ENCODE measurements around the gene CDC42BPB. TPM values are rescaled to one million over a fixed set of nuclear protein-coding genes. Genes with fewer than 3 reads are reported as not detected.

CDC42BPB gene
- total RNA-seq, 1 experiment from 2014 or later, result 103 TPM

DNA sequence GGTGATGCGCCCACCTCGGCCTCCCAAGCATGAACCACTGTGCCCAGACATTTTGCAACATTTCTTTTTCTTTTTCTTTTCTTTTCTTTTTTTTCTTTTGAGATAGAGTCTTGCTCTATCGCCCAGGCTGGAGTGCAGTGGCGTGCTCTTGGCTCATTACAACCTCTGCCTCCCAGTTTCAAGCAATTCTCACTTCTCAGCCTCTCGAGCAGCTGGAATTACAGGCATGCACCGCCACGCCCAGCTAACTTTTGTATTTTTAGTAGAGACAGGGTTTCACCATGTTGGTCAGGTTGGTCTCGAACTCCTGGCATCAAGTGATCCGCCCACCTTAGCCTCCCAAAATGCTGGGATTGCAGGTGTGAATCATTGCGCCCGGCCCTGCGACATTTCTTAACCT, 7.6 kb upstream of the CDC42BPB start:
- H2BK5ac ChIP-seq (ENCODE audit: insufficient read length, low read length), result no peak overlapping the region
- no peaks in the 10 kb centered on the region for H3K23me2 ChIP-seq (ENCODE audit: insufficient read length, low read depth, low read length, poor library complexity, severe bottlenecking)
- H4K20me1 ChIP-seq (ENCODE audit: control insufficient read depth, insufficient read depth, insufficient read length), result no peaks in the 10 kb centered on the region
- no peak overlapping the region for H3T11ph ChIP-seq (ENCODE audit: low read length)
- H2BK120ac ChIP-seq (ENCODE audit: low read depth, low read length, poor library complexity, severe bottlenecking), result no peak overlapping the region
- Mint-ChIP-seq H3K27ac (peak overlapping the region in 1 of 3 experiments; percentile 85; a peak in 1 of 7 replicates), H3K4me3 (no peak overlapping the region), H3K9me3 (no peaks in the 10 kb centered on the region; a peak in 1 of 5 replicates), H3K27me3 (ENCODE audit: low read depth) (peaks cover 5% of the 10 kb centered on the region), H3K4me1 (peaks cover 2 to 7% of the 10 kb centered on the region in 2 experiments; a peak in 2 of 4 replicates), H3K36me3 (ENCODE audit: insufficient read depth in 1 of 3, low read depth in 3 of 3) (peaks cover 0 to 3% (median 3%) of the 10 kb centered on the region in 3 experiments; a peak in 2 of 7 replicates)
- H3K9me3 ChIP-seq (ENCODE audit: control insufficient read depth, low read depth, low read length), result no peaks in the 10 kb centered on the region
- no peak overlapping the region for H3K27ac ChIP-seq (ENCODE audit: insufficient read length, low read depth, low read length)
- no peak overlapping the region for H2AFZ ChIP-seq (ENCODE audit: low read length)
- TF ChIP-seq, protein P1, sequence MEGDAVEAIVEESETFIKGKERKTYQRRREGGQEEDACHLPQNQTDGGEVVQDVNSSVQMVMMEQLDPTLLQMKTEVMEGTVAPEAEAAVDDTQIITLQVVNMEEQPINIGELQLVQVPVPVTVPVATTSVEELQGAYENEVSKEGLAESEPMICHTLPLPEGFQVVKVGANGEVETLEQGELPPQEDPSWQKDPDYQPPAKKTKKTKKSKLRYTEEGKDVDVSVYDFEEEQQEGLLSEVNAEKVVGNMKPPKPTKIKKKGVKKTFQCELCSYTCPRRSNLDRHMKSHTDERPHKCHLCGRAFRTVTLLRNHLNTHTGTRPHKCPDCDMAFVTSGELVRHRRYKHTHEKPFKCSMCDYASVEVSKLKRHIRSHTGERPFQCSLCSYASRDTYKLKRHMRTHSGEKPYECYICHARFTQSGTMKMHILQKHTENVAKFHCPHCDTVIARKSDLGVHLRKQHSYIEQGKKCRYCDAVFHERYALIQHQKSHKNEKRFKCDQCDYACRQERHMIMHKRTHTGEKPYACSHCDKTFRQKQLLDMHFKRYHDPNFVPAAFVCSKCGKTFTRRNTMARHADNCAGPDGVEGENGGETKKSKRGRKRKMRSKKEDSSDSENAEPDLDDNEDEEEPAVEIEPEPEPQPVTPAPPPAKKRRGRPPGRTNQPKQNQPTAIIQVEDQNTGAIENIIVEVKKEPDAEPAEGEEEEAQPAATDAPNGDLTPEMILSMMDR (conservative IDR thresholded peaks at IDR 0.05), result no peak
- no peak overlapping the region for H2AK5ac ChIP-seq (ENCODE audit: insufficient read length, low read length)
- H2BK20ac ChIP-seq (ENCODE audit: low read depth, low read length, poor library complexity, severe bottlenecking), result no peak overlapping the region
- WGBS (ENCODE audit: extremely low coverage, insufficient read length, low lambda C conversion rate), result no CpG with 5 or more reads among the region's 12 CpGs
- H4K5ac ChIP-seq (ENCODE audit: insufficient read length, low read depth, low read length), result no peak overlapping the region
- H3K79me2 ChIP-seq (ENCODE audit: insufficient read depth, low read length), result no peaks in the 10 kb centered on the region
- H4K91ac ChIP-seq (ENCODE audit: insufficient read length, low read depth, low read length), result no peak overlapping the region
- no peak overlapping the region for H4K8ac ChIP-seq (replicated peaks; ENCODE audit: insufficient read length, low read depth, low read length)
- H3K9ac ChIP-seq (ENCODE audit: extremely low read depth, insufficient read length, low read length), result no peak overlapping the region
- H3K4me1 ChIP-seq (ENCODE audit: insufficient read depth, low read length), result peaks cover 4% of the 10 kb centered on the region; the same call in 1 of the 2 replicates
- H2BK15ac ChIP-seq (ENCODE audit: low read depth, low read length), result no peak overlapping the region
- H3K79me1 ChIP-seq (ENCODE audit: insufficient read depth, low read depth, low read length, poor library complexity, severe bottlenecking), result no peaks in the 10 kb centered on the region
- no peaks in the 10 kb centered on the region for H3K27me3 ChIP-seq (ENCODE audit: insufficient read depth, low read length)
- no peak overlapping the region for H3K14ac ChIP-seq (ENCODE audit: insufficient read depth, low read length)
- H3K18ac ChIP-seq (ENCODE audit: insufficient read length, low read depth, low read length), result no peak overlapping the region
- H3K4me2 ChIP-seq (ENCODE audit: insufficient read depth, insufficient read length, low read length), result no peak overlapping the region
- H3K56ac ChIP-seq (ENCODE audit: insufficient read length, low read depth, low read length), result no peak overlapping the region
- DNase-seq, result no peak
- no peak overlapping the region for H3K23ac ChIP-seq (ENCODE audit: insufficient read length, low read depth, low read length)
- no peak overlapping the region for H3K4ac ChIP-seq (ENCODE audit: low read depth, low read length)
- H2BK12ac ChIP-seq (ENCODE audit: insufficient read length, low read depth, low read length), result no peak overlapping the region

Data from H9 (cell line).